Endothelial cell of umbilical vein (primary cell): Measurements from ENCODE around the gene PLEKHF1. TPM values are rescaled to one million over a fixed set of nuclear protein-coding genes. Genes with fewer than 3 reads are reported as not detected.

Experiments
- BruUV-seq: library from RNA; stranded (reverse); fragments of 400-500 nt; replicated peaks from 2 replicates; lab custom pipeline; 2021; lab: Mats Ljungman, UMichigan
- CTCF ChIA-PET: fragments of 300-600, 350-600 bp; sonication (Branson Sonifier 250); formaldehyde crosslinking; loops from one replicate; lab custom pipeline; 2021; ENCODE audit warnings: antibody characterized with exemption, inconsistent platforms; lab: Charles Lee
- POLR2A ChIA-PET: fragments of 300-600, 350-600 bp; sonication (Branson Sonifier 250); formaldehyde crosslinking; loops from one replicate; lab custom pipeline; 2021; ENCODE audit warnings: antibody characterized with exemption, inconsistent platforms; lab: Charles Lee
- DNase-seq: peaks from one replicate; pipeline ENCODE4 v3.0.0-alpha.2; 2011; ENCODE audit warnings: low read depth, low spot score
- FAIRE-seq: peaks from 2 replicates; lab custom pipeline; 2011; peaks lifted over from hg19 to GRCh38; lab: Jason Lieb, UNC
- H2AFZ ChIP-seq: 2 replicates; pipeline ENCODE4 v1.6.0; 2012; ENCODE audit warnings: low read depth, low read length, control low read depth, inconsistent platforms
- H3K27ac ChIP-seq: 2 replicates; pipeline ENCODE4 v1.5.1; 2011; ENCODE audit warnings: low read depth, mild to moderate bottlenecking, control low read depth, low read length, moderate library complexity; ENCODE audit not compliant: insufficient read depth
- H3K27me3 ChIP-seq, 2 experiments: 2 replicates each; pipeline versions ENCODE4 v1.6.0 to v1.6.1; 2011; ENCODE audit warnings: low read length in 2 of 2, mixed read lengths in 1 of 2; ENCODE audit not compliant: control insufficient read depth in 2 of 2, insufficient read depth in 2 of 2
- H3K36me3 ChIP-seq, 2 experiments: 2 replicates in 1 of 2; 3 replicates in 1 of 2; pipeline ENCODE4 v1.5.1; 2011; ENCODE audit warnings: low read length in 2 of 2, mild to moderate bottlenecking in 1 of 2, moderate library complexity in 1 of 2; ENCODE audit not compliant: control insufficient read depth in 2 of 2, insufficient read depth in 2 of 2; ENCODE audit errors: extremely low read depth in 1 of 2
- H3K4me1 ChIP-seq: 3 replicates; pipeline ENCODE4 v1.5.1; 2011; ENCODE audit warnings: mild to moderate bottlenecking, low read length; ENCODE audit not compliant: control insufficient read depth, insufficient read depth; ENCODE audit errors: extremely low read depth
- H3K4me2 ChIP-seq: 2 replicates; pipeline ENCODE4 v1.6.1; 2011; ENCODE audit warnings: low read length, control low read depth, mixed read lengths; ENCODE audit not compliant: insufficient read depth
- H3K4me3 ChIP-seq, 3 experiments: fragments of 200-600 bp in 1 of 3; sonication (generic), shearing (Covaris generic) in 1 of 3; replicated peaks in 1 of 3; 2 replicates each; pipeline ENCODE4 v1.5.1; 2011 to 2016; ENCODE audit warnings: control low read depth in 3 of 3, low read length in 3 of 3, mild to moderate bottlenecking in 2 of 3, inconsistent platforms in 1 of 3, low read depth in 1 of 3, moderate library complexity in 1 of 3; ENCODE audit not compliant: insufficient read depth in 1 of 3
- H3K79me2 ChIP-seq: 2 replicates; pipeline ENCODE4 v1.6.0; 2012; ENCODE audit warnings: low read length, inconsistent platforms; ENCODE audit not compliant: control insufficient read depth, insufficient read depth
- H3K9ac ChIP-seq: replicated peaks from 2 replicates; pipeline ENCODE3; 2011; ENCODE audit warnings: low read length, control low read depth; ENCODE audit not compliant: insufficient read depth; ENCODE audit errors: extremely low read depth
- H3K9me1 ChIP-seq: replicated peaks from 3 replicates; pipeline ENCODE4 v1.6.0; 2011; ENCODE audit warnings: mild to moderate bottlenecking, low read length; ENCODE audit not compliant: control insufficient read depth, insufficient read depth; ENCODE audit errors: extremely low read depth
- H3K9me3 ChIP-seq: replicated peaks from 2 replicates; pipeline ENCODE4 v1.5.1; 2012; ENCODE audit warnings: low read length, inconsistent platforms; ENCODE audit not compliant: control insufficient read depth, insufficient read depth
- H4K20me1 ChIP-seq: replicated peaks from 2 replicates; pipeline ENCODE3; 2011; ENCODE audit warnings: mild to moderate bottlenecking, low read length; ENCODE audit not compliant: control insufficient read depth, insufficient read depth; ENCODE audit errors: extremely low read depth
- CTCF ChIP-seq, 2 donors: IDR thresholded peaks; 1 replicate in 1 of 2; 2 replicates in 1 of 2; pipeline ENCODE4 v1.5.1; 2011; ENCODE audit warnings: low read length in 2 of 2, mild to moderate bottlenecking in 2 of 2, moderate library complexity in 2 of 2, control low read depth in 1 of 2, inconsistent platforms in 1 of 2, low read depth in 1 of 2; ENCODE audit not compliant: insufficient read depth in 1 of 2; ENCODE audit errors: extremely low read depth in 1 of 2
- EZH2 ChIP-seq: IDR thresholded peaks from 2 replicates; pipeline ENCODE4 v1.6.1; 2012; ENCODE audit warnings: borderline replicate concordance, low read depth, mild to moderate bottlenecking, moderate library complexity, low read length, inconsistent platforms; ENCODE audit not compliant: severe bottlenecking
- FOS ChIP-seq: IDR thresholded peaks from 2 replicates; pipeline ENCODE4 v1.6.1; 2011; ENCODE audit warnings: mild to moderate bottlenecking, low read length, moderate library complexity, borderline replicate concordance; ENCODE audit not compliant: insufficient read depth
- GATA2 ChIP-seq: IDR thresholded peaks from 2 replicates; pipeline ENCODE4 v1.7.0; 2011; ENCODE audit warnings: low read depth, mild to moderate bottlenecking, moderate library complexity, mixed read lengths, low read length; ENCODE audit not compliant: insufficient read length, insufficient read depth
- JUN ChIP-seq: IDR thresholded peaks from 2 replicates; pipeline ENCODE4 v1.6.1; 2011; ENCODE audit warnings: borderline replicate concordance, low read depth; ENCODE audit not compliant: insufficient read length, insufficient read depth
- MAX ChIP-seq: IDR thresholded peaks from 2 replicates; pipeline ENCODE4 v1.6.1; 2011; ENCODE audit not compliant: insufficient read depth, insufficient read length
- MYC ChIP-seq: IDR thresholded peaks from one replicate; pipeline ENCODE4 v1.6.1; 2011; ENCODE audit warnings: mild to moderate bottlenecking, low read depth, low read length
- POLR2A ChIP-seq: IDR thresholded peaks from 2 replicates; pipeline ENCODE4 v1.6.1; 2012; ENCODE audit warnings: low read depth, mild to moderate bottlenecking, control low read depth, low read length
- POLR2AphosphoS5 ChIP-seq: IDR thresholded peaks from 2 replicates; pipeline ENCODE4 v1.6.1; 2012; ENCODE audit warnings: low read depth, mild to moderate bottlenecking, control low read depth, low read length, moderate library complexity; ENCODE audit not compliant: insufficient read depth
- dilution Hi-C: fragments of 300-500 bp; cut with MboI; formaldehyde crosslinking; loops from one replicate; pipeline ENCODE4 v1.15.0; 2019; ENCODE audit warnings: low sequenced_read_pairs; ENCODE audit not compliant: extremely low pct_ligation_motif_present
- intact Hi-C: fragments of 100-400 bp; cut with micrococcal nuclease; formaldehyde crosslinking; loops from one replicate; pipeline ENCODE4 v1.10.0; 2022
- polyA plus RNA-seq, 4 experiments: library from polyadenylated mRNA; depleted of rRNA in 3 of 4; stranded (reverse) in 3 of 4; unstranded in 1 of 4; fragments of >200 nt; gene quantifications; 2 replicates each; pipeline versions ENCODE4 v1.2.1 to v1.2.3, GENCODE V29; 2011 to 2012; ENCODE audit warnings: missing spikeins in 1 of 4
- total RNA-seq: library from RNA; stranded (reverse); gene quantifications from 2 replicates; pipeline ENCODE4 v1.2.3, GENCODE V29; 2021

Gene PLEKHF1
- total and polyA plus RNA-seq, 2 donors (not counting 3 experiments of a cell fraction or from before 2014, with no cell fraction given): 5.5 TPM

- FAIRE-seq: no peak
- POLR2A ChIA-PET: no interaction called here
Observed at GRCh38 chr19:29634002-29634401, 31.3 kb upstream of the PLEKHF1 start.

More at GRCh38 chr19:29634002-29634401, 31.3 kb upstream of the PLEKHF1 start:
- Histone ChIP-seq H3K4me3 (no peak overlapping the region), H3K27ac (no peak overlapping the region), H3K36me3 (no peaks in the 10 kb centered on the region), H3K9me1 (no peaks in the 10 kb centered on the region), H4K20me1 (no peaks in the 10 kb centered on the region), H3K27me3 (no peaks in the 10 kb centered on the region), H3K9ac (no peak overlapping the region), H3K4me2 (no peak overlapping the region), H3K9me3 (no peaks in the 10 kb centered on the region), H3K4me1 (no peaks in the 10 kb centered on the region), H3K79me2 (no peaks in the 10 kb centered on the region), H2AFZ (no peak overlapping the region)
- TF ChIP-seq CTCF (IDR thresholded peaks at IDR 0.05; ENCODE audit: extremely low read depth in 1 of 2, insufficient read depth in 1 of 2, low read depth in 1 of 2, low read length in 2 of 2): no peak
- TF ChIP-seq MAX: no peak
- no peak for TF ChIP-seq MYC
- TF ChIP-seq POLR2AphosphoS5: no peak
- no peak for TF ChIP-seq FOS
- TF ChIP-seq GATA2: no peak
- TF ChIP-seq JUN: no peak
- no peak for TF ChIP-seq POLR2A
- TF ChIP-seq EZH2: no peak
- dilution Hi-C loops (no loop called here), intact Hi-C loops (no loop called here)
- CTCF ChIA-PET: interaction anchor here (2.0 kb wide), 1 partner anchor 28 kb away, joined by 5 read pairs; no protein-coding TSS in a partner anchor
- DNase-seq: no peak
- BruUV-seq: no TSS peak
